Measurements from ENCODE around the gene PLXNA4. TPM values are rescaled to one million over a fixed set of nuclear protein-coding genes. Genes with fewer than 3 reads are reported as not detected.

The PLXNA4 gene
- total and polyA plus RNA-seq, 8 donors: 1.9 to 6.6 (median 3.4) TPM

DNA sequence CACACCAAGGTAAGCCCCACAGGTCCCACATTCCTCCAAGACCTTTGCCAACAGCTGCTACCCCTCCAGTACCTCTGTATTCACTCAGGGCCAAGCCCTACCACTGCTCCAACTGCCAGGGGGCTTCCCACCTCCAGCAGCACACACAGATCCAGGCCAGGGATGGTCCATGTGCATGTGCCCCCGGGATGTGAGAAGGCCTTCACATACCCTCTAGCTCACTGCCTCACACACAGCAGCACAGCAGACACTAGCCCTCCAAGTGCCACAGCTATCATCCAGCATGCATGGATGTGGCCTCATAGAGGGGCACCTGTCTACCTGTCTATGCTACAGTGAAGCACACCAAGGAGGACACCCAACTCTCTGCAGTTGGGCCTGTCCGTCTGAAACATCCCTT lies 488.8 kb downstream of the PLXNA4 start:
- ATAC-seq (no peak), DNase-seq (no peak)
- no peaks in the 10 kb centered on the region for H3K36me3 ChIP-seq
- no peaks in the 10 kb centered on the region for H3K27me3 ChIP-seq
- H3K4me3 ChIP-seq: no peak overlapping the region
- H3K27ac ChIP-seq: no peak overlapping the region
- TF ChIP-seq, protein P1, sequence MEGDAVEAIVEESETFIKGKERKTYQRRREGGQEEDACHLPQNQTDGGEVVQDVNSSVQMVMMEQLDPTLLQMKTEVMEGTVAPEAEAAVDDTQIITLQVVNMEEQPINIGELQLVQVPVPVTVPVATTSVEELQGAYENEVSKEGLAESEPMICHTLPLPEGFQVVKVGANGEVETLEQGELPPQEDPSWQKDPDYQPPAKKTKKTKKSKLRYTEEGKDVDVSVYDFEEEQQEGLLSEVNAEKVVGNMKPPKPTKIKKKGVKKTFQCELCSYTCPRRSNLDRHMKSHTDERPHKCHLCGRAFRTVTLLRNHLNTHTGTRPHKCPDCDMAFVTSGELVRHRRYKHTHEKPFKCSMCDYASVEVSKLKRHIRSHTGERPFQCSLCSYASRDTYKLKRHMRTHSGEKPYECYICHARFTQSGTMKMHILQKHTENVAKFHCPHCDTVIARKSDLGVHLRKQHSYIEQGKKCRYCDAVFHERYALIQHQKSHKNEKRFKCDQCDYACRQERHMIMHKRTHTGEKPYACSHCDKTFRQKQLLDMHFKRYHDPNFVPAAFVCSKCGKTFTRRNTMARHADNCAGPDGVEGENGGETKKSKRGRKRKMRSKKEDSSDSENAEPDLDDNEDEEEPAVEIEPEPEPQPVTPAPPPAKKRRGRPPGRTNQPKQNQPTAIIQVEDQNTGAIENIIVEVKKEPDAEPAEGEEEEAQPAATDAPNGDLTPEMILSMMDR (IDR thresholded peaks at IDR 0.05): no peak
- intact Hi-C loops (cut with DNase I): no loop called here
- H3K9me3 ChIP-seq: no peaks in the 10 kb centered on the region
- no peaks in the 10 kb centered on the region for H3K4me1 ChIP-seq

DNA sequence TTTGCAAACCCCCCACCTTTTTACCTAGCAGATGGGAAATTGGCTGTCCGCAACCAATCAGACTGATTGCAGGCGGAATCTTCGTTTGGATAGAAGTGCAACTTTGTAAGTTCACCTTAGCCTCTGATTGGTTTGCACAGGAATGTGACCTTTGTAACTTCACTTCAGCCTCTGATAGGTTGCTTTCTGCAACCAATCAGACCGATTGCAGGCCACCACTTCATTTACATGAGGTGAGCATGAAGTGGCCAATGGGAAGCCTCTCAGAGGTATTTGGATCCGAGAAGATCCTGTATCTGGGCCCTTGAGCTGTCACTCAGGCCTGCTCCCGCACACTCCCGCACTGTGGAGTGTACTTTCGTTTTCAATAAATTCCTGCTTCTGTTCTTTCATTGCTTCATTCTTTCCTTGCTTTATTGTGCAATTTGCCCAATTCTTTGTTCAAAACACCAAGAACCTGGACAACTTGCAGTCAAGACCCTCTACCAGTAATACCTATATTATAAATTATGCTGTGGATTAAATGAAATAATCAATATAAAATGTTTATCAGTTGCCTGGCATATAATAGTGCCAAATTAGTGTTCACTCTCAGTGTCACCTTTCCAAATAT lies 491.4 kb downstream of the PLXNA4 start:
- H3K4me1 ChIP-seq: no peaks in the 10 kb centered on the region
- H3K4me3 ChIP-seq: no peak overlapping the region
- no peak overlapping the region for H3K27ac ChIP-seq
- DNase-seq (no peak), ATAC-seq (no peak)
- intact Hi-C loops (cut with DNase I): no loop called here
- no peaks in the 10 kb centered on the region for H3K27me3 ChIP-seq
- H3K9me3 ChIP-seq: no peaks in the 10 kb centered on the region
- no peaks in the 10 kb centered on the region for H3K36me3 ChIP-seq
- TF ChIP-seq, protein P1 (IDR thresholded peaks at IDR 0.05): no peak

DNA sequence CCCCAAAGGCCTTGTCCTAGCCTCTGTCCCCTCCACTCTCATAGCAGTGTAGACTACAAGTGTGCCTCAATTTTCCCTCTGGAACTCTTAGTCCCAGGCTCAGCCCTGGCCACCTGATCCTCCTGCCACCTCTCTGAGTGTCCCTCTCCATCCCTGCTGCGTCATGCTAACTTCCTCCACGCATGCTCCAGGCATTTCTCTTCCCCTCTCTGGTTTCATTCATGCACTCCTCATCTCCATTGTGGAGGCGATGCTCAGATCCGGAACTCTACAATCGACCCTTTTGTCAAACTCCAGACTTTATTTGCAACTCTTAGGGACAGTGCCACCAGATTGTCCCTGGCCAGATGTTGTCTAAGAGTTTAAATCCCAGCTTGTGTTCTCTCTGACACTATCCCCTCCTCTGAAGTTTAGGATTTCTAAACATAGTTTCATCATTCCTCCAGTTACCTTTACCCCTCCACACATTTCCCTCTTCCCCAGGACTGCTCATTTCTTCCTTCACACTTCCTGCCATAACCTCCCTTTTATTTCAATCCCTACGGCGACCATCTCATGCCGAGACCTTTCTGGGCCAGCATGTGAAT lies 492.6 kb downstream of the PLXNA4 start:
- no peak for DNase-seq
- H3K9me3 ChIP-seq: no peaks in the 10 kb centered on the region
- TF ChIP-seq, protein P1 (IDR thresholded peaks at IDR 0.05): no peak
- no peaks in the 10 kb centered on the region for H3K27me3 ChIP-seq
- H3K27ac ChIP-seq: no peak overlapping the region
- no peaks in the 10 kb centered on the region for H3K4me1 ChIP-seq
- no peak for ATAC-seq
- no peak overlapping the region for H3K4me3 ChIP-seq
- intact Hi-C loops (cut with DNase I): no loop called here
- H3K36me3 ChIP-seq: no peaks in the 10 kb centered on the region

DNA sequence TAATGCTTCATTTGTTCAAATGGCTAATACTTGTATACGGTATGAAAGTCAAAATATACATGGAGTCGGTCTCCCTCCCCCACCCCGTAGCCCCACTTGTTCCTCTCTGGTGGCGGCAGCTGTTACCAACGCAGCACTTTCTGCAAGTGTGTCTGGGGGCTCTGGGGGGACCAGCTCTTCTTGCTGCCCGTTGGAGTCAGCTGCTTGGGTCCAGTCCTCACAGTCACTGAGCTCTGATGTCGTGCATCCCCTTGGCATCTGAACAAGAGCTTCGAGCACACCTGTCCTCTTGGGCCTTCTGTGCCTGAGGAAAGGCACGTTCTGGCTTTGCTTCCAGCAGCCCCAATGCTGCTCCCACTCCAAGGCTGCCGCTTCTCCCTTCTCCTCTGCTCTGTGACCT lies 493.1 kb downstream of the PLXNA4 start:
- Histone ChIP-seq H3K4me3 (no peak overlapping the region), H3K27me3 (no peaks in the 10 kb centered on the region), H3K36me3 (no peaks in the 10 kb centered on the region), H3K27ac (no peak overlapping the region), H3K4me1 (no peaks in the 10 kb centered on the region), H3K9me3 (no peaks in the 10 kb centered on the region)
- no peak for ATAC-seq
- intact Hi-C loops (cut with DNase I): no loop called here
- no peak for DNase-seq
- TF ChIP-seq, protein P1 (IDR thresholded peaks at IDR 0.05): no peak

DNA sequence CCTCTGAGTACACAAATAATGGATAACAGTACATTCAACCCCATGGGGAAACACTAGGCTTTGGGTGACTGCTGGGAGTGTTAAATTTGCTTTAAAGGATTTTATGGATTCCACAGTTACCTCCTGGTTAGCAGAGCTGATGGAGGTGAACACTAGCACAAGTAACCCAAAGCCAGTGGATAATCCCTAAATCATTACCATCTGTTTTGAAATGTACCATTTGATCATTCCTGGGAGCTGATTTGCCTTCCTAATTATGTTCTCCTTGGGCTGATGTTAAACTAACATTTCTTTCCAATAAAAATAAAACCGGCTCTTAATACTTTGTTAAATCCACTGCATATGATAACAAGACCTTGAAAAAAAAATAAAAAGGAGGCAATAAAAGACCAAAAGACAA lies 493.9 kb downstream of the PLXNA4 start:
- Histone ChIP-seq H3K4me1 (no peaks in the 10 kb centered on the region), H3K36me3 (no peaks in the 10 kb centered on the region), H3K4me3 (no peak overlapping the region), H3K27ac (no peak overlapping the region), H3K9me3 (no peaks in the 10 kb centered on the region), H3K27me3 (no peaks in the 10 kb centered on the region)
- DNase-seq (no peak), ATAC-seq (no peak)
- intact Hi-C loops (cut with DNase I): no loop called here
- TF ChIP-seq, protein P1 (IDR thresholded peaks at IDR 0.05): no peak
